Measurements from ENCODE around the gene GSK3B. TPM values are rescaled to one million over a fixed set of nuclear protein-coding genes. Genes with fewer than 3 reads are reported as not detected.

GSK3B gene
- total RNA-seq, 3 donors from 2014 or later, result 34.6 to 46.1 (median 42.0) TPM

- intact Hi-C loops (cut with DNase I; ENCODE audit: low total_unique reads), result no loop called here
- Histone ChIP-seq H3K27me3 (no peaks in the 10 kb centered on the region), H3K4me3 (no peak overlapping the region), H3K36me3 (no peaks in the 10 kb centered on the region), H3K9me3 (no peaks in the 10 kb centered on the region), H3K4me1 (no peaks in the 10 kb centered on the region), H3K27ac (no peak overlapping the region)
- TF ChIP-seq POLR2A (IDR thresholded peaks at IDR 0.05), result no peak
- no peak for TF ChIP-seq CTCF (IDR thresholded peaks at IDR 0.05)
- TF ChIP-seq POLR2AphosphoS5 (IDR thresholded peaks at IDR 0.05), result no peak
- no peak for DNase-seq (ENCODE audit: low spot score in 2 of 2)
These were observed 9.0 kb upstream of the GSK3B start for GRCh38 chr3:120103276-120103675.

GRCh38 chr3:120102674-120103073 is 8.4 kb upstream of the GSK3B start:
- H3K4me3 ChIP-seq, result no peak overlapping the region
- H3K27ac ChIP-seq, result no peak overlapping the region
- no peaks in the 10 kb centered on the region for H3K36me3 ChIP-seq
- intact Hi-C loops (cut with DNase I; ENCODE audit: low total_unique reads), result no loop called here
- H3K9me3 ChIP-seq, result no peaks in the 10 kb centered on the region
- TF ChIP-seq CTCF (IDR thresholded peaks at IDR 0.05) (no peak), POLR2AphosphoS5 (IDR thresholded peaks at IDR 0.05) (no peak), POLR2A (IDR thresholded peaks at IDR 0.05) (no peak)
- H3K27me3 ChIP-seq, result no peaks in the 10 kb centered on the region
- no peaks in the 10 kb centered on the region for H3K4me1 ChIP-seq
- DNase-seq (ENCODE audit: low spot score in 2 of 2), result no peak

- Histone ChIP-seq H3K36me3 (no peaks in the 10 kb centered on the region), H3K27me3 (no peaks in the 10 kb centered on the region), H3K9me3 (no peaks in the 10 kb centered on the region), H3K4me1 (no peaks in the 10 kb centered on the region), H3K4me3 (no peak overlapping the region), H3K27ac (no peak overlapping the region)
- no peak for DNase-seq (ENCODE audit: low spot score in 2 of 2)
- intact Hi-C loops (cut with DNase I; ENCODE audit: low total_unique reads), result no loop called here
- TF ChIP-seq POLR2AphosphoS5 (IDR thresholded peaks at IDR 0.05) (no peak), CTCF (IDR thresholded peaks at IDR 0.05) (no peak), POLR2A (IDR thresholded peaks at IDR 0.05) (no peak)
These were observed 8.0 kb upstream of the GSK3B start for GRCh38 chr3:120102232-120102631.

GRCh38 chr3:120101624-120102023 is 7.4 kb upstream of the GSK3B start:
- Histone ChIP-seq H3K4me1 (peaks cover 0 to 2% of the 10 kb centered on the region in 2 donors), H3K27ac (no peak overlapping the region), H3K4me3 (no peak overlapping the region), H3K9me3 (no peaks in the 10 kb centered on the region), H3K36me3 (no peaks in the 10 kb centered on the region), H3K27me3 (no peaks in the 10 kb centered on the region)
- TF ChIP-seq CTCF (IDR thresholded peaks at IDR 0.05) (no peak), POLR2A (IDR thresholded peaks at IDR 0.05) (no peak), POLR2AphosphoS5 (IDR thresholded peaks at IDR 0.05) (no peak)
- DNase-seq (ENCODE audit: low spot score in 2 of 2), result no peak
- intact Hi-C loops (cut with DNase I; ENCODE audit: low total_unique reads), result no loop called here

GRCh38 chr3:120100711-120101110 is 6.5 kb upstream of the GSK3B start:
- TF ChIP-seq CTCF (IDR thresholded peaks at IDR 0.05) (no peak), POLR2A (IDR thresholded peaks at IDR 0.05) (no peak), POLR2AphosphoS5 (IDR thresholded peaks at IDR 0.05) (no peak)
- H3K4me3 ChIP-seq, result no peak overlapping the region
- H3K27ac ChIP-seq, result no peak overlapping the region
- DNase-seq (ENCODE audit: low spot score in 2 of 2), result no peak
- no peaks in the 10 kb centered on the region for H3K27me3 ChIP-seq
- no peaks in the 10 kb centered on the region for H3K9me3 ChIP-seq
- H3K4me1 ChIP-seq, result peaks cover 0 to 9% of the 10 kb centered on the region in 2 donors
- no peaks in the 10 kb centered on the region for H3K36me3 ChIP-seq
- intact Hi-C loops (cut with DNase I; ENCODE audit: low total_unique reads), result no loop called here

Measured in breast epithelium (tissue), 4 donors.